GM15510 (cell line): ENCODE results near the gene SRSF4.

Experiments
- POLR2A ChIP-seq: IDR thresholded peaks from 3 replicates; pipeline ENCODE4 v1.6.1; 2011; ENCODE audit warnings: borderline replicate concordance; ENCODE audit not compliant: insufficient read length; ENCODE audit errors: extremely low read depth

SRSF4 gene

GRCh38 chr1:29180497-29181412, 945 bp downstream of the SRSF4 start:
- no peak for TF ChIP-seq POLR2A

- no peak for TF ChIP-seq POLR2A
Measured at GRCh38 chr1:29179641-29180184, 2.0 kb downstream of the SRSF4 start.

- TF ChIP-seq POLR2A = no peak
Measured at GRCh38 chr1:29177022-29177705, 4.5 kb downstream of the SRSF4 start.

- no peak for TF ChIP-seq POLR2A
Measured at GRCh38 chr1:29176576-29176975, 5.1 kb downstream of the SRSF4 start.

DNA sequence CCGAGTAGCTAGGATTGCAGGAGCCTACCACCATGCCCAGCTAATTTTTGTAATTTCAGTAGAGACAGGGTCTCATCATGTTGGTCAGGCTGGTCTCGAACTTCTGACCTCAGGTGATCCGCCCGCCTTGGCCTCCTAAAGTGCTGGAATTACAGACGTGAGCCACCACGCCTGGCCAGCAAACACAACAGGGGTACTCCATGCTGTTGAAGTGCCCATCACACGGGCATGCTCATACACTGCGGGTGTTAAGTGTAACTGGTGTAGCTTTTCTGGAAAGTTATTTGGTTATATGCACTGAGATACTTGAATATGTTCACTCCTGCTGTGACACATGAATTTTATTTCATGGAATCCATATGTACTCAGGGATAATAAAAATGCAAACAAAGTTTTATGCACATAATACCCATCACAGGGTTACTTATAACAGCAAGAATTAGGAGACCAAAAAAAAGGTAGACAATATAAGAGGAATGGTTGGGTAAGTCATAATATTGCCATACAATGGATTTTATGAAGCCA, 9.2 kb downstream of the SRSF4 start:
- no peak for TF ChIP-seq POLR2A

DNA sequence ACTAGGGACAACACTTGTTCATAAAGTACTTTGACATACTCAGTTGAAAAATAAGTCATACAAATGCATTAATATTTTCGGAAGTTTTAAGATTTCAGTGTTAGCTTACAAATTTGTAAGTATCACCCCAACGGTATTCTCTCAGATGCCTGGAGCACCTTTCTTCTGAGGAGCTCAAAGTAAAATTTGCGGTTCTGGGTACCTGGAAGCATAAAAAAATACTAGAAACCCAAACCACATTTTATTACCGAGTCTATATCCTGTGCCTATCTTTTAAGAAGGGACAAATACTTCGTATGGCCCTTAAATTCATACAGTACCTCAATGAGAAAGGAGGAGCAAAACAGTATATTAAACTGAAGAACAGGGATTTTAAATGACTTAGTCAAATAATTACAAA, 10.2 kb downstream of the SRSF4 start:
- TF ChIP-seq POLR2A = no peak

GRCh38 chr1:29171089-29171488, 10.6 kb downstream of the SRSF4 start:
- TF ChIP-seq POLR2A = no peak

DNA sequence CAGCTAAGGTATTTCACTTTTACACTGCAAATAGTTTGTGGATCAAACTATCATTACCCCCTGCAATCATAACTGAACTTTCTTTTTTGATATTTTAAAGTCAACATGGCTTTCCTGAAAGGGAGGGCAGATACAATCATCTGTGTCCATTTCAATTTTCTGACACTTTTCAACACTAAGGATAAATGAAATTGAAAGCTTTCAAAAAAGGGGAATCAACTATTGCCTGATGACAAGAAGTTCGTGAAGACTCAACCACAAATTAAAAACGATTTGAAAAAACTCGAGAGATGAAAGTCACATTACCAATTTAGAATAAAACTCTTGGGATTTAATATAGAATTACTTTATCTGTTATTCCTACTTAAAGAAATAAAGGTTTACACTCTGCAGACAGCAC, 11.7 kb downstream of the SRSF4 start:
- TF ChIP-seq POLR2A = no peak

DNA sequence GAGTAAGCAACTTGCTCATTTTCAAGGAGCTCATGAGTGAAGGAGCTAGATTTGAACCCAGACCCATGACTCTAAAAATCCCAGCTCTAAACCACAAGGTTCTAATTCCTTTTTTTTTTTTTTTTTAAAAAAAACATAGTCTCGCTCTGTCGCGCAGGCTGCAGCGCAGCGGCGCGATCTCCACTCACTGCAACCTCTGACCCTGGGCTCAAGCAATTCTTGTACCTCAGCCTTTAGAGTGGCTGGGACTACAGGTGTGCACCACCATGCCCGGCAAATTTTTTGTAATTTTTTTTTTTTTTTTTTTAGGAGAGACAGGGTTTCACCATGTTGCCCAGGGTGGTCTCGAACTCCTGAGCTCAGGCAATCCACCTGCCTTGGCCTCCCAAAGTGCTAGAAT, 13.8 kb downstream of the SRSF4 start:
- no peak for TF ChIP-seq POLR2A

DNA sequence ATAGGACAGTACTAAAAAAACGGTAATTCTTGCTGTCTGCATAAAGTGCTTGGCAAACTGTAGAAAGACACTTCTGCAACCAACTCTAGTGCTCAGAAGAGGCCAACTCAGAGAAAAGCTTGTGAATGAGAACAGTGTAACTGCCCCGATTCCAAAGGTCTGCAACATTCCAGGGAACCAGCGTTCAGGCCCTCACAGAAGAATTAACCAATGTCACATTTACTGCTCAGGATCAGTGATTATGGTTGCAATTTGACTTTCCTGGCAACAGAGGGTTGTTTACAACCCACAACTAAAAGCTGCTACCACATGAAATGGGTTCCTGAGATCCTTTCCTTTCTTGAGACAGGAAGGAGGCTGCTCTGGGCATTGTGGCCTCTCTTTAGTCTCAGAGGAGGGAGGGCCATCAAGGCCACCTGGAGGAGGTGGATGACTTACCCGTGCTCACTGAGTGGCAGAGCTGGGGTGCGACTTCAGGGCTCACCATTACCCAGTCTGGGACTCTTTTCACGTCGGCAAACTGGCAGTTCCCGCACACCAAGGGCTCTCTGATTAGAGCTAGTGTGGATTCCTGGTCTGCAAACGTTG, 15.3 kb downstream of the SRSF4 start:
- no peak for TF ChIP-seq POLR2A

DNA sequence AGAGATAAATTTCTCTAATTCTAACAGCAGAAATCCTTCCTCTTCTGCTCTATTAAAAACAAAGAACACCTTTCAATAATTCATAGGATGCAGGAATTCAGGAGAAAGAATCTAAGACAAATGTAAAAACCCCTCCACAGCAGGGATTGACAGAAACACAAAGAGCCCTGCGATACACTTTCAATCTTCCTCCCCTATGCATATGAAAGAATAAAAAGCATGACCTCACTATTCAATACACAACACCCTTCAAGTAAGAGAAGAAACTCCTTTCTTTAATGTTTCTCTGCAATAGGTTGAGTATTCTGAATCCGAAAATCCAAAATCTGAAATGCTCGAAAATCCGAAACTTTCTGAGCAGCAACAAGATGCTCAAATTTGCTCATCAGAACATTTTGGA, 17.1 kb downstream of the SRSF4 start:
- no peak for TF ChIP-seq POLR2A

DNA sequence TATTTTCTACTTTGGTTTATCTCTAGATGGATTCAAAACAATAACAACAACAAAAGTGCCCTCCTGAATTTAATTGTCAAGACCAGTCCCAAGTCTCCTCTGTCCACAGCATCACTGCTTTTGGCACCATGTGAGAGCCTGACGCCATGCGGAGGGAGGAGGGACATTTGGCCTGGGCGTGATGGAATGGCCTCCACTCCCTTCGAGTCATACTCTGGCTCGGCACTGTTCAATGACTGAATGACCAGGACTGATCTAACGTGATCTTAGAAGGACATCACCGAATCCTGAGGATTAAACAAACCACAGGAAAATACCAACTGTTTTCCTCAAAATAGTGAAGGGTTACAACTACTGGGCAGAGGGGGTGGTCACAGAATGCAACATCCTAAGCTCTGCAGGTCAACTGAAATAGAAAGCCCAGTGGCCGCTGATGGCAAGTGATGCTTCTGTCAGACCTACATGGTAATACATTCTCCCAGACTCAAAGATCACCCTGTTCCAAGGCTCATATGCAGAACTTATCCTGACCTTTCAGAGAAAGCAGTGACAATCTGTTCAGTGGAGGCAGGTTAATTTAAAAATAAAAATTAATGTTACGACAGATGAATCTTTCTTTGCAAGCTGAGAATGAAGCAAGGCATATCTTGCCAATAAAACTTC, 19.1 kb downstream of the SRSF4 start:
- no peak for TF ChIP-seq POLR2A

GRCh38 chr1:29162025-29162424, 19.7 kb downstream of the SRSF4 start:
- TF ChIP-seq POLR2A = no peak

DNA sequence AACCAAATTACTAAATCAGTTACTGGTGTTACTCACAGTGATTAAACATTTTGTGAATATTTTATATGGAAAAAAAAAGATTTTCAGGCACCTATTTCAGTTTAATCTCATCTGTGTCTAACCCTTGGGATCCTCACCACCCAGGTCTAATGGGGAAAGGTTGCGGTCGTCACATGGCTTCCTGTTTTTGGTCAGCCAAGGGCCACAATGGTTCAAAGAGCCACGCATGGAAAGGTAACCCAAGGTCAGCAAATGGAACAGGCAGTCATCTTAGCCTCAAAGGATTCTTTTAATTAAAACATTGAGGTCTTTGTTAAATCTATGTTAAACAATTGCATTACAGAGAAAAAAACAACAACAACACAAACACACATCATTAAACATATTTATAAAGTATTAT, 21.9 kb downstream of the SRSF4 start:
- TF ChIP-seq POLR2A = no peak

DNA sequence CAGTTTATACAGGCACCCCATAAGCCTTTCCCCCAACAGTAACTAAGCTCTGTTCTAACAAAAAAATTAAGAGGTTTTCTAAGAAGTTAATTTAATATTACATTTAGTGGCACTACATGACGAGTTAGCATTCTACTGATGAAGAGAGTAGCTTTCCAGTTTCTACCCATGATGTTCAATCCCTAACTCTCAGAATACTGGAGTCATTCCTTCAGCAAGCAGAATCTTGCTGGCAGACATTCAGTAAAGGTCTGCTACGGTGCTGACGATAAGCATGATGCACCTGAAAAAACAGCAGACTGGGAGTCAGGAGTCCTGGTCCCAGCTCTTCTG, 24.5 kb downstream of the SRSF4 start:
- no peak for TF ChIP-seq POLR2A
